Measurements from ENCODE around the gene EIF2D.

DNA sequence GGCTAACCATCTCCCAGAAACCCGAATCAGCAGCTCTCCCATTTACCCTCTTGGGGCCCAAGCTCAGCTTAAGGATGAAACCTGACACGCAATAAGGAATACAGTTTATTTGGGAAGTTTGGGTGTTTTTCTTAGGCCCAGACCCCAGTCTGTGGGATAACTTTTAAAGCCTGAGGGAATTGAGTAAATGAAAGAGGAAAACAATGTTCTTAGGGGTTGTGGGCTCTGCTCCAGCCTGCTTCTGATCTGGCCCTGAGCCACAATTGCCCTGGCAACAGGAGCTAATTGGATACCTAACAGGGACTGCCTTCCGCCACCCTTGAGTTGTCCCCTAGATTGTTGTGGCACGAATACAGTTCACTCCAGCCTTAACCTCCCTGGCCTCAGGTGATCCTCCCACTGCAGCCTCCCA is 43.2 kb upstream of the EIF2D start:
- TF ChIP-seq EZH2 (IDR thresholded peaks at IDR 0.05; ENCODE audit: insufficient read depth, poor library complexity, severe bottlenecking) (no peak), EZH2phosphoT487 (IDR thresholded peaks at IDR 0.05; ENCODE audit: insufficient read depth, low read depth) (no peak)

Measured in GM23248 (cell line).